Limb (tissue), 2 donors: ENCODE data around the gene LENG8.

ENCODE experiments used
- DNase-seq, 2 donors: peaks; one replicate each; pipeline ENCODE4 v3.0.0-alpha.2; 2016; ENCODE audit errors: extremely low spot score in 2 of 2

Gene LENG8

GRCh38 chr19:54448774-54449700 is at the start of gene LENG8:
TSS of gene LENG8 (plus strand) at chr19:54449199. CDS start at chr19:54451345, 2,146 bp downstream.
- peak; percentile 97 to 99 for DNase-seq

DNA sequence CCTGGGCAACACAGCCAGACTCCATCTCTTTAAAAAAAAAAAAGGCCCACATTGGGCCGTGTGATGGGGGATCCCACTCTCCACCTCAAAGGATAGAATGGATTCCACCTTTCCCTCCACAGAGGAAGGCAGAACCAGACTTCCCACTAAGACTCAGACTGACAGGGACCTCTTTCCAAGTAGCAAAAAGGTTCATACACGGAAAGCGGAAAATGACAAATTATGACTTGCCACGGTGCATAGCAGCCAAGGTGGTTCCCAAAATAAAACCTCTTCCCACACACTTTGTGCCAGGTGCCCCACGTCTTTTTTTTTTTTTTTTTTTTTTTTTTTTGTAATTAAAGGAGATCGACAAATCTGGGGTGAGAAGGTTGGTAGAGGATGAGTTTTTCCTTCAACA is 48.1 kb upstream of the LENG8 start:
- DNase-seq, result no peak

DNA sequence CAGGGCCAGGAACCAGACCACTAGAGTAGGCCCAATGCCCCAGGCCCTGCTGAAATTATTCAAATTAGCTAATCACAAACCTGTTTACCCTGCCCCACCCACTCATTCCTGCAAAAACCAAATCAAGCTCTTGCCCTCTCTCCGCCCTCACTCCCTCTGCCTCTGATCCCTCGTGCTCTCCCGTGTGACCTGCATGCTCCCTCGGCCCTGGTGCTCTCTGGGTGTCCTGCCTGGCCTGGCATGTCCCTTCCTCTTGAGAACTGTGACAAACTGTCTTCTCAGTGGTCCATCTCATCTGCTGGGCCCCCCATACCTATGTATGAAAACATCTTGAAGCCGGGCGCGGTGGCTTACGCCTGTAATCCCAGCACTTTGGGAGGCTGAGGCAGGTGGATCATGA is 45.9 kb upstream of the LENG8 start:
- no peak for DNase-seq

- DNase-seq, result no peak
Measured at GRCh38 chr19:54405628-54406027, 43.4 kb upstream of the LENG8 start.

GRCh38 chr19:54407780-54408179 is 41.2 kb upstream of the LENG8 start:
- no peak for DNase-seq

DNA sequence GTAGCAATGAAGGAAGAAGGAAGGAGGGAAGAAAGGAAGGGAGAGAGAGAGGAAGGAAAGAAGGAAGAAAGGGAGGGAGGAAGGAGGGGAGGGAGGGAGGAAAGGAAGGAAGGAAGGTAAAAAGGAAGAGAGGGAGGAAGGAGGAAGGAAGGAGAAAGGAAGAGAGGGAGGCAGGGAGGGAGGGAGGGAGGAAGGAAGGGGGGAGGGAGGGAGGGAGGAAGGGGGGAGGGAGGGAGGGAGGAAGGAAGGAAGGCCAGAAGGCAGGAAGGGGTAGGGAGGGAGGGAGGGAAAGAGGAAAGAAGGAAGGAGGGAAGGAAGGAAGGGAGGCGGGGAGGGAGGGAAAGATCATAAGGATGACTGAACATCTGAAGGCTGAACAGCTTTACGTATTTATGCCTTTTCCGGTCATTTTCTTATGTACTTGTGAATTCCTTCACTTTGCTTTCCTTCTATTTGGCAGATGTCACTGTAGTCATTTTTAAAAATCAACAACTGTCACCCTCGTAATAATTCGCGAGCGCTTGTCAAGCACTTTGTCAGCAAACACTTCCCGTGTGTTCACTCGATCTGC is 40.5 kb upstream of the LENG8 start:
- DNase-seq, result no peak

DNA sequence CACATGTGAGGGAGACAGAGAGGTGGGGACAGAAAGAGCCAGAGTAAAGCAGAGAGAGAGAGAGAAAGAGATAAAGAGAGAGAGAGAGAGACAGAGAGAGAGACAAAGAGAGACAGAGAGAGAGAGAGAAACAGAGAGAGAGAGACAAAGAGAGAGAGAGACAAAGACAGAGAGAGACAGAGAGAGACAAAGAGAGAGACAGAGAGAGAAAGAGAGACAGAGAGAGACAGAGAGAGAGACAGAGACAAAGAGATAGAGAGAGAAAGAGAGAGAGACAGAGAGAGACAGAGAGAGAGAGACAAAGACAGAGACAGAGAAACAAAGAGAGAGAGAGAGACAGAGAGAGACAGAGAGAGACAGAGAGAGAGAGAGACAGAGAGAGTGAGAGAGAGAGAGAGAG is 38.0 kb upstream of the LENG8 start:
- DNase-seq, result no peak

- no peak for DNase-seq
Measured at GRCh38 chr19:54412877-54413276, 36.1 kb upstream of the LENG8 start.

GRCh38 chr19:54414156-54414555 is 34.8 kb upstream of the LENG8 start:
- no peak for DNase-seq

DNA sequence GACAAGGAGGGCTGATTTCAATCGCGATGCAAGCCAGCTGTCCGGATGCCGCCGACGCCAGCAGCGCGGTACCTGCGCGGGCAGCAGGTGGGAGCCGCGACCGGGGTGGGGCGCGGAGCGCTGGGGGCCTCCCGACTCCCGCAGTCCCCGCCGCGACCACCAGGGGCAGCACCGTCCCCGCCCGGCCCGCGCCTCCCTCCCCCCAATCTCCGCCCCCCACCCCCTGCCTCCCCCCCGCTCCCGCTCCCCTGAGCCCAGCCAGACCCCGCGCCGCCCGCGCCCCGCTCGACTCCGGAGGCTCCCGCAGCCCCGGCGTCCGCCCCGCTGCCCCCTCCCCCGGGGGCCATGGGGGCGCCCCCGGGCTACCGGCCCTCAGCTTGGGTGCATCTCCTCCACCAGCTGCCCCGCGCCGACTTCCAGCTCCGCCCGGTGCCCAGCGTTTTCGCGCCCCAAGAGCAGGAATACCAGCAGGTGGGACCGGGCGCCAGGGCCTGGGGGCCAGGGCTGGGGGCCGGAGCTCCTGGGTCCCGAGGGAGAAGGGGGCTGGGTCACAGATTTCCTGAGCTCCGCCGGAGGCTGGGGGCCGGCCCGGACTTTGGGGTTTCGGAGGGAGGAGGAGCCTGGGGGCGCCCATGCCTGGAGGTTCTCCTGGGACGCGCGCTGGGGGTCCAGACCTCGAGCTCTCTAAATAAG is 33.6 kb upstream of the LENG8 start, which contains the start of gene TTYH1:
Gene TTYH1, plus strand, starts transcription at position 257 of the 693 bp plus-strand sequence. Its CDS starts 89 bp downstream, at position 346.
- peak in 1 of 2 donors; percentile 80 for DNase-seq

DNA sequence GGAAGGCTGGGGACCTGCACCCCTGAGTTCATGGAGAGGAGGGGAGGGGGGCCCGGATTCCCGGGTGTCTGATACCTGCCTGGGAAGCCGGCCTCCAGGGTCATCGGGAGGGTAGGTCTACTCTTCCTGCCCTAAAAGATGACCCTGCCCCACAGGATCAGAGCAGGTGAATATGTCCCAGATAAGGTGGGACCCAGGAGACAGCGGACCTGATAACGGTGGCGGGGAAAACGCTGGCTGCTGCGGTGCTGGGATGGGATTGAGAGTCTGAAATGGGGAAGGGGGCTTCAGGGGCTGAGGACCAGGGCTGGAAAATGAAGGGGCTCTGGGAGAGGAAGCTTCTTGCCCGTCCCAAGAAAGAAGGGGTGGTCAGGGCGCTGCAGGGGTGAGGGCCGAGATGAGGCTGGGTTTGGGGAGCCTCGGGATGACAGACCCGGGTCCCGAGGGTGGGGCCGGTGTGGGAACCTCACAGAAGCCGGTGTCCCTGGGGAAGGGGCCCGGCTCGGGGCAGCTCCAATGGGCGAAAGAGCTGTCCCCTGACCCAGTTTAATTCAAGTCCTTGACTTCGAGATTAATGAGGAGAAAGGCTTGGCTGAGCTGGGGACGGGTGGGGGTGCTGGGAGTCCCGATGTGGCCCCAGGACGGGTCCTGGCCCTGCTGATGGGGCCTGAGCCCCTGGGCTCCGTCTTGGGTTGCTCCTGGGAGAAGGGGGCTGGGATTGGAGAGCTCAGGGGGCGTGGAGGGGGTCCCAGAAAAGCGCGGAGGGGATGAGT is 32.9 kb upstream of the LENG8 start:
- DNase-seq, result peak in 1 of 2 donors; percentile 46

DNA sequence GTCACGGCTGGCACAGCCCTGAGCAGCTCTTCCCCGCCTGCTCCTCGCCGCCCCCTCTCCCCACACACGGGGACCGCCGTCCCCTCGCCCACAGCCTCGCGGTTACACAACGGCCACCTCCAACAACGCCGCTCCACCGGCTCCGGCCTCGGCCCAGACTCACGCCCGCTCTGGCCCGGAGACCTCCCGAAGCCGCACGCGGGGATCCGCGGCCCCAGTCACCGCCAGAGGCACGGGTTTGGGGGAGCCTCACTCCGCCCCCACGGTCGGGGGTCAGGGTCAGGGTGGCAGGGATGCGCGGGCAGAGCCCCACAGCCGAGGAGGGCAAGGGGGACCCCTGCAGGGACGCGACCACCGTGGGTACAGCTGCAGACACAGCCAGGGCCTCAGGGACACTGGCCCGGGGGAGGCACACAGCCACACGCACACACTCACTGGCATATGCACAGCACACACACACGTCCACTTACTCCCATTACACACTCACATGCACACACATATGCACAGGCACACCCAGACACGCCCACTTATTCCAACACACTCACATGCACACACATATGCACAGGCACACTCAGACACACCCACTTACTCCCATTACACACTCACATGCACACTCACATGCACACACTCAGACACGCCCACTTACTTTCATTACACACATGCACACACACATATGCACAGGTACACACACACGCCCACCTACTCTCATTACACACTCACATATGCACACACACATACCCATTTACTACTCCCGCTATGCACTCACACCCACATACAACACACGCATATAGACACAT is 32.1 kb upstream of the LENG8 start:
- no peak for DNase-seq

DNA sequence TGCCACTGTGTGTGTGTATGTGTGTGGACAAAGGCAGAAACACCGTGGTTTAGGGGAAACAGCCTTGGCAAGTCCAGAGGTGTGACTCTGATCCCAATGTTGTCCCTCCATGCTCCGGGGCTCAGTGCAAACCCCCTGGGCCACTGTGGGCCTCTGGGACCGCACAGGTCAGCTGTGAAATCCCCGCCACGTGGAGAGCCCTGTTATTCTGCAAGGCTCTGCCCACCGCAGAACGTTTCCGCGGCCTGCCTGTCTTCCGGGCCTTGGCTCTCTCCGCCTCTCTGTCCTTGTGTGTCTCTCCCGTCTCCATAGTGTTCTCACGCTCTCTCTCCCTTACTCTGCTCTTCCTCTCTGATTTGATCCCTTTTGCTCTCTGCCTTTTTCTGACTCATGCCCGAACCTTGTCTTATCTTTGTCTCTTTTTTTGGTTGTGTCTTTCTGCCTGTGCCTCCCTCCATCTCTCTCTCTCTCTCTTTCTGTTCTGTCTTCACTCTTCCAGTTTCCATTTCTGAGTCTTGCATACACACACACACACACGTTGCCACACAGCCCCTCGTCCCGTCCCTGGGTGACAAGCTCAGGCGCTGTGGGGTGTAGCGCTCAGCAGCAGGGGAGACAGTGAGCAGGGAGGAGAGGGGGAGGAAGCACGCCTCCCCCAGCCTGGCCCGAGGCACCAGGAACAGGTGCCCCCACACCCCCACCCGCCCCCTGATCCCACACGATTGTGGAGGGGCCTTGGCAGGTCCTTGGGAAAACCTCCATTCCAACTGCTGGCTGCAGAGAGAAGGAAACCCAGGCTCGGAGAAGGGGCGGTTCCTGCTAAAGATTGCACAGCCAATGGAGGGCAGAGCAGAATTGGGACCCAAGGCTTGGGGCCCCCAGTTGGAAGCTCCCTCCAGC is 30.7 kb upstream of the LENG8 start:
- DNase-seq, result no peak

DNA sequence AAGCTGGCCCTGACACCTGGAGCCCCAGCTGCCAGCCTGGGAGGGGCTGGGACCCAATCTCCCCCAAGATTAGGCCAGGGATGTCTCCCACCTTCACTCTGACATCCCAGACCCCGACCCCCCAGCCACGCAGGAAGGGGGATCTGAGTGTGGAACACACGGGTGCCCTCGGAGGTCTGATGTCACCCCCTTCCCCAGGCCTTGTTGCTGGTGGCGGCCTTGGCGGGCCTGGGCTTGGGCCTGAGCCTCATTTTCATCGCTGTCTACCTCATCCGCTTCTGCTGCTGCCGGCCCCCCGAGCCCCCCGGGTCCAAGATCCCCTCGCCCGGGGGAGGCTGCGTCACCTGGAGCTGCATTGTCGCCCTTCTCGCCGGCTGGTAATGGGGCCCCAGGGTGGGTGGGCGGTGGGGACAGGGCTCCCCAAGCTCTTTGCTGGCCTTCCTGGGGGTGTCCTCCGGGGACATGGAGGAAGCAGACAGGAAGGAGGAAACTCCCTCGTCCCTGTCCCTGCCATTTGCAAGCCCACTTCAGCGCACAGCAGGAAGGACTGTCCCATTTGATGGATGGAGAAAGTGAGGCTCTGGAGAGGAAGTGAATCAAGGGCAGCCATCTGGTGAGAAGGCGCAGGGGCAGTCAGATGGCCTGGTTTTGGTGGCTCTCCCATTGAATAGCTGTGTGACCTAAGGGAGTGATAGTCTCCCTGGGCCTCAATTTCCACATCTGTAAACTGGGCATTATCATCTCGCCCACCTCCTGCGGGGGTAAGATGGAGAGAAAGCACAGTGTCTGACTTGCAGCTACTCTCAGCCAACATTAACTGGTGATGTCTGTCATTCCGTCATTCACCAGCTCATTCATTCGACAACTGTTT is 29.8 kb upstream of the LENG8 start:
- DNase-seq, result no peak

- no peak for DNase-seq
Measured at GRCh38 chr19:54420068-54420382, 29.0 kb upstream of the LENG8 start.

GRCh38 chr19:54420383-54421168 is 28.4 kb upstream of the LENG8 start:
- DNase-seq, result peak in 1 of 2 donors; percentile 85

GRCh38 chr19:54421169-54421516 is 27.9 kb upstream of the LENG8 start:
- DNase-seq, result no peak

DNA sequence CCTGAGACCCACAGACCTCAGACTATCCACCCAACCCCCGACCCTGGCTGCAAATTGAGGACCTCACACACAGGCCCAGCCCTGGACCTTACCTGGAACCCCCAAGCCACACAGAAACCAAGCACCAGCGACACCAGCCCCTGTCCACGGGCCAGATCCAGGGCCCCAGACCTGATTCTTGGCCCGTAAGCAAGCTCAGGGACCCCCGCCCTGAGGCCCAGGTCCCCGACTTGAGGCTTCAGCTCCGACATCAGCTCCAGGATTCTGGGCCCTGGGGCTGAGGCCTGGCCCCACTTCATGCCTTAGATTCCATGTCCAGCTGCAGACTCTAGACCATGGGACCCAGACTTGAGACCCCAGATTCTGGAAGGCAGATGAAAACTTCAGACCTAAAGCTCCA is 27.5 kb upstream of the LENG8 start:
- no peak for DNase-seq
